Keratinocyte (primary cell): ENCODE measurements around the gene PTPRD. TPM values are rescaled to one million over a fixed set of nuclear protein-coding genes. Genes with fewer than 3 reads are reported as not detected.
"Not testable (repeated sequence)": the region's sequence is repeated elsewhere in the genome, so short reads cannot be mapped to it uniquely, and the experiment has no call there.

Source experiments
- DNase-seq: peaks from one replicate; pipeline ENCODE4 v3.0.0-alpha.2; 2011; ENCODE audit warnings: low read depth, missing footprints, low spot score
- FAIRE-seq: peaks from 2 replicates; lab custom pipeline; 2011; peaks lifted over from hg19 to GRCh38; lab: Jason Lieb, UNC
- H2AFZ ChIP-seq: 2 replicates; pipeline ENCODE4 v1.6.0; 2012; ENCODE audit warnings: low read length, control low read depth, inconsistent platforms; ENCODE audit not compliant: control insufficient read depth
- H3K27ac ChIP-seq: 2 replicates; pipeline ENCODE4 v1.5.1; 2011; ENCODE audit warnings: low read length; ENCODE audit not compliant: control insufficient read depth, insufficient read depth
- H3K27me3 ChIP-seq: 3 replicates; pipeline ENCODE4 v1.6.0; 2011; ENCODE audit warnings: low read length; ENCODE audit not compliant: control insufficient read depth, insufficient read depth; ENCODE audit errors: extremely low read depth
- H3K36me3 ChIP-seq, 2 experiments: 2 replicates in 1 of 2; 3 replicates in 1 of 2; pipeline ENCODE4 v1.5.1; 2011; ENCODE audit warnings: low read length in 2 of 2, mild to moderate bottlenecking in 1 of 2; ENCODE audit not compliant: control insufficient read depth in 2 of 2, insufficient read depth in 2 of 2; ENCODE audit errors: extremely low read depth in 1 of 2
- H3K4me1 ChIP-seq: 3 replicates; pipeline ENCODE4 v1.5.1; 2011; ENCODE audit warnings: low read length; ENCODE audit not compliant: control insufficient read depth, insufficient read depth; ENCODE audit errors: extremely low read depth
- H3K4me2 ChIP-seq: 3 replicates; pipeline ENCODE4 v1.6.0; 2011; ENCODE audit warnings: low read depth, low read length; ENCODE audit not compliant: control insufficient read depth, insufficient read depth; ENCODE audit errors: extremely low read depth
- H3K4me3 ChIP-seq, 3 experiments: fragments of 200-600 bp in 1 of 3; sonication (generic) in 1 of 3; 2 replicates in 2 of 3; 3 replicates in 1 of 3; pipeline ENCODE4 v1.5.1; 2011 to 2016; ENCODE audit warnings: low read length in 3 of 3, mild to moderate bottlenecking in 3 of 3, control low read depth in 2 of 3, inconsistent platforms in 1 of 3, low read depth in 1 of 3, mixed read lengths in 1 of 3, mixed run types in 1 of 3, moderate library complexity in 1 of 3; ENCODE audit not compliant: control insufficient read depth in 2 of 3, insufficient read depth in 2 of 3; ENCODE audit errors: extremely low read depth in 1 of 3
- H3K79me2 ChIP-seq: 2 replicates; pipeline ENCODE4 v1.6.0; 2012; ENCODE audit warnings: low read length; ENCODE audit not compliant: control insufficient read depth, insufficient read depth
- H3K9ac ChIP-seq: 3 replicates; pipeline ENCODE4 v1.6.0; 2011; ENCODE audit warnings: low read length; ENCODE audit not compliant: control insufficient read depth, insufficient read depth; ENCODE audit errors: extremely low read depth
- H3K9me1 ChIP-seq: 3 replicates; pipeline ENCODE4 v1.6.0; 2011; ENCODE audit warnings: low read length; ENCODE audit not compliant: control insufficient read depth, insufficient read depth; ENCODE audit errors: extremely low read depth
- H3K9me3 ChIP-seq: 2 replicates; pipeline ENCODE4 v1.5.1; 2012; ENCODE audit warnings: low read depth, low read length; ENCODE audit not compliant: control insufficient read depth
- H4K20me1 ChIP-seq: 3 replicates; pipeline ENCODE4 v1.6.0; 2011; ENCODE audit warnings: low read length; ENCODE audit not compliant: control insufficient read depth, insufficient read depth; ENCODE audit errors: extremely low read depth
- EZH2 ChIP-seq: IDR thresholded peaks from one replicate; pipeline ENCODE4 v1.6.1; 2012; ENCODE audit warnings: inconsistent platforms, mild to moderate bottlenecking, low read length, moderate library complexity
- dilution Hi-C: fragments of 300-500 bp; cut with MboI; formaldehyde crosslinking; loops from one replicate; pipeline ENCODE4 v1.7.0; 2020; ENCODE audit warnings: low sequenced_read_pairs; ENCODE audit not compliant: extremely low pct_ligation_motif_present
- polyA plus RNA-seq, 5 experiments: library from polyadenylated mRNA; depleted of rRNA in 3 of 5; stranded (reverse) in 3 of 5; stranded (forward) in 1 of 5; unstranded in 1 of 5; fragments of >200 nt; gene quantifications; 1 replicate in 1 of 5; 2 replicates in 3 of 5; 3 replicates in 1 of 5; pipeline versions ENCODE4 v1.2.1 to v1.2.3, GENCODE V29; 2011 to 2012; ENCODE audit warnings: missing spikeins in 2 of 5, low read depth in 1 of 5, low replicate concordance in 1 of 5
- TF ChIP-seq, protein P1 (sequence below), 3 experiments: IDR thresholded peaks in 1 of 3; conservative IDR thresholded peaks in 1 of 3; optimal IDR thresholded peaks in 1 of 3; 2 replicates in 2 of 3; 3 replicates in 1 of 3; pipeline versions ENCODE3 to v1.5.1; 2011; ENCODE audit warnings: low read length in 3 of 3, mild to moderate bottlenecking in 3 of 3, moderate library complexity in 2 of 3, control low read depth in 1 of 3, inconsistent platforms in 1 of 3; ENCODE audit not compliant: insufficient read depth in 2 of 3; ENCODE audit errors: extremely low read depth in 1 of 3

PTPRD gene
- polyA plus RNA-seq, 1 donor (not counting 4 experiments of a cell fraction or from before 2014, with no cell fraction given): 0.10 TPM

DNA sequence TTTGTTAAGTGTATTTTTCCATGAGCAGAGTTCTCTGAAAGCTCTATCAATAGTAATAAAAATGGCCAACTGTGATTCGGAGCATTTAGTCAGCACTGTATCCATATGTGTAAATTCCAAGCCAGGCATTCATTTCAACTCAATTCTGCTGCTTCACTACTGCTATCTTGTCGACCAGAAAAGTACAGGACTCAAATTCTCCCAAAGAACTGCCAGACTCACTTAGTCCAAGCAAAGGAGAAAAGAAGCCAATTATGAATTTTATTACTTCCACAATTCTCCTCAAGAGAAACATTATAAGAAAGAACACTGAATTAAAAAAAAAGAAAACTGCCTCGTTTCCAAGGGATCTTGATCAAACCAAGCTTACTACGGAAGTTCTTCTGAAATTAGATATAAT, 1906.9 kb downstream of the PTPRD start:
- H3K4me1 ChIP-seq: no peaks in the 10 kb centered on the region
- no peaks in the 10 kb centered on the region for H4K20me1 ChIP-seq
- no peaks in the 10 kb centered on the region for H3K9me3 ChIP-seq
- no peak overlapping the region for H3K4me2 ChIP-seq
- no peak for FAIRE-seq
- no peak overlapping the region for H3K27ac ChIP-seq
- H3K9me1 ChIP-seq: no peaks in the 10 kb centered on the region
- H3K9ac ChIP-seq: no peak overlapping the region
- no peak for DNase-seq
- no peaks in the 10 kb centered on the region for H3K79me2 ChIP-seq
- TF ChIP-seq, protein P1, sequence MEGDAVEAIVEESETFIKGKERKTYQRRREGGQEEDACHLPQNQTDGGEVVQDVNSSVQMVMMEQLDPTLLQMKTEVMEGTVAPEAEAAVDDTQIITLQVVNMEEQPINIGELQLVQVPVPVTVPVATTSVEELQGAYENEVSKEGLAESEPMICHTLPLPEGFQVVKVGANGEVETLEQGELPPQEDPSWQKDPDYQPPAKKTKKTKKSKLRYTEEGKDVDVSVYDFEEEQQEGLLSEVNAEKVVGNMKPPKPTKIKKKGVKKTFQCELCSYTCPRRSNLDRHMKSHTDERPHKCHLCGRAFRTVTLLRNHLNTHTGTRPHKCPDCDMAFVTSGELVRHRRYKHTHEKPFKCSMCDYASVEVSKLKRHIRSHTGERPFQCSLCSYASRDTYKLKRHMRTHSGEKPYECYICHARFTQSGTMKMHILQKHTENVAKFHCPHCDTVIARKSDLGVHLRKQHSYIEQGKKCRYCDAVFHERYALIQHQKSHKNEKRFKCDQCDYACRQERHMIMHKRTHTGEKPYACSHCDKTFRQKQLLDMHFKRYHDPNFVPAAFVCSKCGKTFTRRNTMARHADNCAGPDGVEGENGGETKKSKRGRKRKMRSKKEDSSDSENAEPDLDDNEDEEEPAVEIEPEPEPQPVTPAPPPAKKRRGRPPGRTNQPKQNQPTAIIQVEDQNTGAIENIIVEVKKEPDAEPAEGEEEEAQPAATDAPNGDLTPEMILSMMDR (optimal IDR thresholded peaks at IDR 0.05 in 1 of 3, IDR thresholded peaks at IDR 0.05 in 1 of 3, conservative IDR thresholded peaks at IDR 0.05 in 1 of 3; ENCODE audit: extremely low read depth in 1 of 3, insufficient read depth in 2 of 3, low read length in 3 of 3): no peak
- no peak for TF ChIP-seq EZH2
- H3K4me3 ChIP-seq: no peak overlapping the region
- no peaks in the 10 kb centered on the region for H3K36me3 ChIP-seq
- no peaks in the 10 kb centered on the region for H3K27me3 ChIP-seq
- dilution Hi-C loops: no loop called here
- no peak overlapping the region for H2AFZ ChIP-seq

DNA sequence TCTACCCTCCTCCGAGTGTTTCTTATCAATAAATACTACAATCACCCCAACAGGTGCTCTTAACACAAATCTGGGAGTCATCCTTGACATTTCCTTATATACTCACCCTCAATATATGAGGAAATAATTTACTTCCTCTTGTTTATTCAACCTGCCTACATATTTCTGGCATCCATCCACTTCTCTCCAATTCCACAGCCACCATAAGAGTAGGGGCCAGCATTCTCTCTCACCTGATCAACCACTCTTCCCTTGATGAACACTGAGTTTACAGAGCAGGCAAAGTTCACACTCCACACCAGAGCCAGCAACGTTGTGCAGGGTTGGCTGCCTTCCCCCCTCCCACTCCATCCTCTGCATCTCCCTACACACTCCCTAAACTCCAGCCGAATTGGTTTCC, 1908.9 kb downstream of the PTPRD start:
- H2AFZ ChIP-seq: no peak overlapping the region
- no peak overlapping the region for H3K4me3 ChIP-seq
- FAIRE-seq (no peak), DNase-seq (no peak)
- dilution Hi-C loops: no loop called here
- H3K9ac ChIP-seq: no peak overlapping the region
- no peaks in the 10 kb centered on the region for H3K4me1 ChIP-seq
- no peaks in the 10 kb centered on the region for H3K9me3 ChIP-seq
- H3K27me3 ChIP-seq: no peaks in the 10 kb centered on the region
- H4K20me1 ChIP-seq: no peaks in the 10 kb centered on the region
- H3K9me1 ChIP-seq: no peaks in the 10 kb centered on the region
- no peaks in the 10 kb centered on the region for H3K36me3 ChIP-seq
- no peak overlapping the region for H3K27ac ChIP-seq
- no peaks in the 10 kb centered on the region for H3K79me2 ChIP-seq
- no peak overlapping the region for H3K4me2 ChIP-seq
- no peak for TF ChIP-seq EZH2

DNA sequence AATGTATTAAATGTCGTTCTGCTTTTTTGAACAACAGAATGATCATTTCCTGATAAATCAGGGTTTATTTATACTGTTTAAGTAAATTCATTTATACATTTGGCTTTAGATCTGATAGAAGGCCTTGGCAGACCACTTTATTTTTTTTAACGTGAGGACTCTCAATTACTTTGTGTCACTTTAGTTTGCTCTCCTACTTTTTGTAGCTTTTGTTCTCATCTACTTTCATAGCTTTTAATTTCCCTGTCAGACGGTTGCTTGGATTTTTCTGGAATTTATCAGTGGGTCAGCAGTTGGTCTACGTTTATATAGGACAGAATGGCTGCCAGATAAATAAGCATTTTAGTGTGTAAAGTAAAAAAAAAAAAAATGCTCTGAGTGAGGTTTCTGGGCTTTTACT, 1910.9 kb downstream of the PTPRD start:
- Histone ChIP-seq H3K4me3 (no peak overlapping the region), H3K27ac (no peak overlapping the region), H3K36me3 (no peaks in the 10 kb centered on the region), H3K9me3 (no peaks in the 10 kb centered on the region), H4K20me1 (no peaks in the 10 kb centered on the region), H3K4me1 (no peaks in the 10 kb centered on the region), H3K4me2 (no peak overlapping the region), H3K79me2 (no peaks in the 10 kb centered on the region), H3K9ac (no peak overlapping the region), H3K27me3 (no peaks in the 10 kb centered on the region), H3K9me1 (no peaks in the 10 kb centered on the region), H2AFZ (no peak overlapping the region)
- dilution Hi-C loops: no loop called here
- no peak for TF ChIP-seq EZH2
- TF ChIP-seq, protein P1 (optimal IDR thresholded peaks at IDR 0.05 in 1 of 3, IDR thresholded peaks at IDR 0.05 in 1 of 3, conservative IDR thresholded peaks at IDR 0.05 in 1 of 3; ENCODE audit: extremely low read depth in 1 of 3, insufficient read depth in 2 of 3, low read length in 3 of 3): no peak
- DNase-seq (no peak), FAIRE-seq (no peak)

DNA sequence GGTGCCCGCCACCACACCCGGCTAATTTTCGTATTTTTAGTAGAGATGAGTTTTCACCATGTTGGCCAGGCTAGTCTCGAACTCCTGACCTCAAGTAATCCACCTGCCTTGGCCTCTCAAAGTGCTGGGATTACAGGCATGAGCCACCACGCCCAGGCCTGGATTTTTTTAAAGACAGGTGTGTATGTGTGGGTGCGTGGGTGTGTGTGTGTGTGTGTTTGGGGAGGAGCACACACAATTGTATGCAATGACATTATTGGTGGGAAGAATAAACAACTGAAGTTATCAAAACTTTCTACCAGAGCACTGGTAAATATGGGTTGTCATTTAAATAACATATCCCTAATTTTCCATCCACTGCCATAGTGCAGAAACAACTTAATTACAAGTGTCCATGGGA, 1915.2 kb downstream of the PTPRD start:
- H3K27ac ChIP-seq, H3K4me3 ChIP-seq, H3K4me2 ChIP-seq, H3K36me3 ChIP-seq, dilution Hi-C loops, H3K9ac ChIP-seq, H2AFZ ChIP-seq, H3K4me1 ChIP-seq, H3K27me3 ChIP-seq, H3K9me3 ChIP-seq, H3K79me2 ChIP-seq, H3K9me1 ChIP-seq, FAIRE-seq, DNase-seq, H4K20me1 ChIP-seq: not testable (repeated sequence)
